GM18861 (cell line): ENCODE data around the gene ABRAXAS1.

ENCODE experiments used
- ATAC-seq: cut with Tn5 transposase; IDR thresholded peaks from one replicate; pipeline ENCODE4 v1.9.1; 2021; ENCODE audit not compliant: unreplicated experiment

ABRAXAS1 gene

GRCh38 chr4:83454686-83455085 lies 30.2 kb downstream of the ABRAXAS1 start:
- no peak for ATAC-seq

- no peak for ATAC-seq
These were observed 35.9 kb downstream of the ABRAXAS1 start for GRCh38 chr4:83449009-83449408.

- no peak for ATAC-seq
These were observed 44.0 kb downstream of the ABRAXAS1 start for GRCh38 chr4:83440899-83441298.

- ATAC-seq = peak; percentile 40
These were observed 44.6 kb downstream of the ABRAXAS1 start for GRCh38 chr4:83440148-83440814.

DNA sequence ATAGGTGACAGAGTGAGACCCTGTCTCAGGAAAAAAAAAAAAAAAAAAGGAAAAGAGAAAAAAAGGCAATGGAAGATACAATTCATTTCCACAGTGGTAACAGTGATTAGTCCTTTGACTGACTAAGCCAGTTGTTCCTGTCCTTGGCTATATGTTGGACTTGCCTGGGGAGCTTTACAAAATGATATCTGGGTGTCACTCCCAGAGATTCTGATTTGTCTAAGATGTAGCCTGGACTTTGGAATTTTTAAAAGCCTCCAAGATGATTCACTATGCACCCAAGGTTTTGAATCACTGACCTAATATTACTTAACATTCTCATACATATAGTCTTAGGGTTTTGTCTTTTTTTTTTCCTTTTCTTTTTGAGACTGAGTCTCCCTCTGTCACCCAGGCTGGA lies 46.2 kb downstream of the ABRAXAS1 start:
- ATAC-seq = no peak

DNA sequence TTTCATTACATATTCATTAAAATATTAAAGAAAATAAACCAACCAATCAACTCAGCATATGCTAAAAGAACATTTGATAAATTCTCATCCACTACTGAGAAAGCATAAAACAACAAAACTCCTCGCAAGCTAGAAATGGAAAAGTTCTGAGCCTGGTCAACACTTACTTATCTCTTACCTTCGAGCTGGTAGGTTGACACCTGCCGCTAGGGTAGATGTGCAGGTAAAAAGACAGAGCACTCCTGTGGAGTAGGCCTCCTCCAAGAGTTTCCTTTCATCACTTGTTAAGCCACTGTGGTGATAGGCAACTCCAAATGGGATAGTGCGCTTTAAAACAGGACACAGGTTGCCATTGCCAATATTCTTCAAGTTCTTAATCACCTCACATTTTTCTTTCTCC lies 48.2 kb downstream of the ABRAXAS1 start:
- no peak for ATAC-seq

DNA sequence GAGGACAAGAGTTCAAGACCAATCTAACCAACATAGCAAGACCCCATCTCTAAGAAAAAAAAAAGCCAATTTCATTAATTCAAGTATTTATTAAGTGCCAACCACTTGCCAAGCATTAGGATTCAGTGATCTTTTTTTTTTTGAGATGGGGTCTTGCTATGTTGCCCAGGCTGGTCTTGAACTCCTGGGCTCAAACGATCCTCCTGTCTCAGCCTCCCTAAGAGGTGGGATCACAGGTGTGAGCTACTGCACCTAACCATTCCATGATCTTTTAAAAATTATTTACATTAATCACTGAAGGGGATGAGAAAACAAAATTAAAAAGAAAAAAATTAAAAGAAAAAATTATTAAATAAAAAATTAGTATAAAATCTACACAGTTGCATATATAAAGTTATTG lies 53.7 kb downstream of the ABRAXAS1 start:
- ATAC-seq = no peak

DNA sequence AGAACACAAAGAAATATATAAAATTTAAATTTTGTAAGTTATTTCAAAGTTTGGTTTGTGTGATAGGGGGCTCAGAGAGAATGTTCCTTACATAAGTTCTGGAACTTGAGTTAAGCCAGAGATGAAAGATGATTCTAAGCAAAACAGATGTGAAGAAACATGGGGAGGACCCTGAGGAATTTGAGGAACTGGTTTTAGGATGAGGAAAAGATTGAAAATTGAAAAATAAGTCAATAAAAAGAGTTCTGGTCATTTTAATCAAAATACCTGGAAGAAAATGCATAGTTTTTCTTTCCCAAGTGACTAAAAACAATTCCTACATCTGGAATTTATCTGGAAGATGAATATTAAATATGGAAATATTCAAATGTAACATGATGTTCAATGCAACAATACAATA lies 66.7 kb downstream of the ABRAXAS1 start:
- no peak for ATAC-seq

DNA sequence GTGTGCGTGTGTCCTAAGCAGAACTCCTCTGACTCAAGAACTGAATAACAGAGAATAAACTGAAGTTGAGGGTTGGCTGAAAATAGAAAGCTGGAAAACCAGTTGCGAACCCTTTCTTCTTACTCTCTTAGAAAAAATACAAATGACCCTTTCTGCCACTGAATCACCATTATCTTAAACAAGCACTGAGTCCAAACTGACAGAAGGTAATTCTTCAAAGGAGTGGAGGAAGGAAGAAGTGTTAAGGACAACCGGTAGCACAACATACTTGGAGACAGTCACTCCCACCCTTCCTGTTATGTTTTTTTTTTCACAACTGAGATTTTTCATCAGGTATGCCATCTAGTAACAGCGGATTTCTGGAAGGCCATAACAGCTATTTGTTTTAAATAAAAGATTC lies 67.3 kb downstream of the ABRAXAS1 start:
- no peak for ATAC-seq

DNA sequence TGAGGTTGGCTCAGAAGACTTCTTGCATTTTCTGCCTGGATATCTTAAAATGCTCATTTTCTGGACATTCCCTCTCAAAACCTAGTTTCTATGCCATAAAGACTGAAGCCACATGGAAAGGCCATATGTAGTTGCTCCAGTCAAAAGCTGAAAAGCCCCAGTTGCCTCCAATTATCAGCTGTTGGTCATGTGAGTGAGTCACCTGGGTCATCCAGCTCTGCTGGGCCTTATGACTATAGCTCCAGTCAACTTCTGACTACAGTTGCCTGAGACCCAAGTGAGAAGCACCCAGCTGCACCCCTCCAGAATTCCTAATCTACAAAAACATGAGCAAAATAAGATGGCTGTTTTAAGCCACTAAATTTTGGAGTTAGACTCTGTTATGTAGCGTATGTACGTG lies 71.2 kb downstream of the ABRAXAS1 start:
- ATAC-seq = no peak
